Neural cell (in vitro differentiated cells): Measurements from ENCODE around the gene CFL1.

ENCODE experiments used
- CTCF ChIP-seq: fragments of 450-650 bp; IDR thresholded peaks from 2 replicates; pipeline ENCODE4 v1.5.1; 2014; ENCODE audit warnings: antibody characterized with exemption, mild to moderate bottlenecking, moderate library complexity; ENCODE audit not compliant: poor library complexity, severe bottlenecking
- EP300 ChIP-seq: fragments of 450-650 bp; conservative IDR thresholded peaks from 2 replicates; pipeline ENCODE4 v1.6.1; 2014; ENCODE audit warnings: antibody characterized with exemption, mild to moderate bottlenecking, moderate library complexity; ENCODE audit not compliant: poor library complexity, severe bottlenecking
- EZH2 ChIP-seq: fragments of 200-600, 300-800 bp; shearing (Covaris generic), sonication (generic); IDR thresholded peaks from 2 replicates; pipeline ENCODE4 v1.6.1; 2014; ENCODE audit warnings: antibody characterized with exemption, low read length, borderline replicate concordance, mild to moderate bottlenecking; ENCODE audit not compliant: insufficient read depth, poor library complexity, severe bottlenecking
- MXI1 ChIP-seq: fragments of 450-650 bp; conservative IDR thresholded peaks from 2 replicates; pipeline ENCODE4 v1.6.1; 2014; ENCODE audit warnings: antibody characterized with exemption, mild to moderate bottlenecking; ENCODE audit not compliant: poor library complexity, severe bottlenecking
- POLR2AphosphoS5 ChIP-seq: IDR thresholded peaks from 2 replicates; pipeline ENCODE4 v1.6.1; 2012
- RAD21 ChIP-seq: fragments of 450-650 bp; conservative IDR thresholded peaks from 2 replicates; pipeline ENCODE4 v1.6.1; 2014; ENCODE audit warnings: antibody characterized with exemption, mild to moderate bottlenecking, moderate library complexity
- REST ChIP-seq: IDR thresholded peaks from 2 replicates; pipeline ENCODE4 v1.6.1; 2012; ENCODE audit warnings: borderline replicate concordance
- SMC3 ChIP-seq: fragments of 450-650 bp; conservative IDR thresholded peaks from 2 replicates; pipeline ENCODE4 v1.6.1; 2014; ENCODE audit warnings: antibody characterized with exemption, mild to moderate bottlenecking, moderate library complexity; ENCODE audit not compliant: poor library complexity
- TAF1 ChIP-seq: IDR thresholded peaks from 2 replicates; pipeline ENCODE4 v1.6.1; 2012; ENCODE audit warnings: low read depth

- TF ChIP-seq CTCF (no peak), POLR2AphosphoS5 (no peak), EP300 (no peak), EZH2 (no peak), REST (no peak), TAF1 (no peak), RAD21 (no peak), SMC3 (no peak), MXI1 (no peak)
These were observed 25.2 kb upstream of the CFL1 start for GRCh38 chr11:65883058-65883761.
